Peyer's patch (tissue), 4 donors: ENCODE results near the gene PLXNA1. TPM values are rescaled to one million over a fixed set of nuclear protein-coding genes. Genes with fewer than 3 reads are reported as not detected.

Experiments used
- DNase-seq, 3 donors: peaks; one replicate each; pipeline ENCODE4 v3.0.0-alpha.2; 2017 to 2019
- H3K27ac ChIP-seq, 4 donors: fragments of 200-600 bp; sonication (generic); one replicate each; pipeline ENCODE4 v1.5.1; 2016 to 2019
- H3K27me3 ChIP-seq, 2 donors: fragments of 200-600 bp; sonication (generic); one replicate each; pipeline ENCODE4 v1.5.1; 2019
- H3K36me3 ChIP-seq, 3 donors: fragments of 200-600 bp; sonication (generic); one replicate each; pipeline ENCODE4 v1.5.1; 2016 to 2019
- H3K4me1 ChIP-seq, 4 donors: fragments of 200-600 bp; sonication (generic); one replicate each; pipeline ENCODE4 v1.5.1; 2016 to 2019
- H3K4me3 ChIP-seq, 4 donors: fragments of 200-600 bp; sonication (generic); 1 replicate in 3 of 4; 2 replicates in 1 of 4; pipeline ENCODE4 v1.5.1; 2016 to 2019; ENCODE audit warnings: mild to moderate bottlenecking in 1 of 4
- H3K9me3 ChIP-seq, 4 donors: fragments of 200-600 bp; sonication (generic); one replicate each; pipeline ENCODE4 v1.5.1; 2016 to 2019; ENCODE audit warnings: mild to moderate bottlenecking in 1 of 4
- CTCF ChIP-seq, 6 experiments: fragments of 450-650 bp in 4 of 6; fragments of 200-600 bp in 2 of 6; sonication (generic) in 1 of 6; IDR thresholded peaks; one replicate each; pipeline ENCODE4 v1.5.1; 2017 to 2019; ENCODE audit warnings: antibody characterized with exemption in 6 of 6, mild to moderate bottlenecking in 3 of 6, moderate library complexity in 1 of 6
- POLR2A ChIP-seq, 2 donors: fragments of 450-650 bp; IDR thresholded peaks; one replicate each; pipeline ENCODE4 v1.5.1; 2017; ENCODE audit warnings: antibody characterized with exemption in 2 of 2, mild to moderate bottlenecking in 2 of 2, moderate library complexity in 2 of 2
- total RNA-seq, 4 donors: library from RNA; depleted of rRNA; stranded (reverse); fragments of >200 nt; gene quantifications; one replicate each; pipeline ENCODE4 v1.1.0, GENCODE V29; 2016

Gene PLXNA1
- total RNA-seq, 4 donors from 2014 or later, result 30.1 to 54.5 (median 44.6) TPM

GRCh38 chr3:126994661-126995245, 11.8 kb downstream of the PLXNA1 start:
- H3K27ac ChIP-seq, result no peak overlapping the region
- H3K4me1 ChIP-seq, result peaks cover 0 to 13% (median 0%) of the 10 kb centered on the region in 4 donors
- H3K27me3 ChIP-seq, result no peaks in the 10 kb centered on the region
- no peaks in the 10 kb centered on the region for H3K9me3 ChIP-seq
- TF ChIP-seq CTCF (IDR thresholded peaks at IDR 0.05) (no peak), POLR2A (IDR thresholded peaks at IDR 0.05) (no peak)
- H3K36me3 ChIP-seq, result peaks cover 0 to 8% (median 0%) of the 10 kb centered on the region in 3 donors
- no peak overlapping the region for H3K4me3 ChIP-seq
- no peak for DNase-seq

DNA sequence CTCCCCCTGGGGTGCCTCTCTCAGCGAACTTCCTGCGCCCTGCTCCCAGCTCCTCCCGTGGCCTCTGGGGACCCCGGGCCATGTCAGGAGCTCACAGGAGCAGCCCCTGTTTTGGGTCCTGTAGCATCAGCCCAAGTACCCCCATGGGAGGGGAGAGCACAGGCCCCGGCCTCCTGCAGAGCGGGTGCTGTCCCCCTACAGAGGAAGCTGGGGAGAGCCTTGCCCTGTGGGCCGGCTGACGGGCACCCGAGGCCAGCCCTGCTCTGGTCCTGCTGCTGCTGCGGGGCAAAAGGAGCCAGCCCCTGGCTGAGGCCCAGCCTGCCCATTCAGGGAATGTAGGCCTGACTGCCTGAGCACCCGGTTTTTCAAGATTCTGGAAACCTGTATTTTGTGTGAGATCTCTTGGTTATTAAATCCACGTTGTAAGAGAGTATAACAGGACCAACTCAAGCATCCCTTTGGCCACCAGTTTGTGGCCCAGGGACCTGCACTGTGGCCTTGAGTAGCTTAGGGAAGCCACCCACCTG, 12.4 kb downstream of the PLXNA1 start:
- H3K27me3 ChIP-seq, result no peaks in the 10 kb centered on the region
- H3K4me1 ChIP-seq, result peaks cover 0 to 13% (median 0%) of the 10 kb centered on the region in 4 donors
- no peaks in the 10 kb centered on the region for H3K9me3 ChIP-seq
- H3K27ac ChIP-seq, result no peak overlapping the region
- H3K4me3 ChIP-seq, result no peak overlapping the region
- DNase-seq, result no peak
- TF ChIP-seq CTCF (IDR thresholded peaks at IDR 0.05) (no peak), POLR2A (IDR thresholded peaks at IDR 0.05) (no peak)
- H3K36me3 ChIP-seq, result peaks cover 0 to 3% (median 0%) of the 10 kb centered on the region in 3 donors

DNA sequence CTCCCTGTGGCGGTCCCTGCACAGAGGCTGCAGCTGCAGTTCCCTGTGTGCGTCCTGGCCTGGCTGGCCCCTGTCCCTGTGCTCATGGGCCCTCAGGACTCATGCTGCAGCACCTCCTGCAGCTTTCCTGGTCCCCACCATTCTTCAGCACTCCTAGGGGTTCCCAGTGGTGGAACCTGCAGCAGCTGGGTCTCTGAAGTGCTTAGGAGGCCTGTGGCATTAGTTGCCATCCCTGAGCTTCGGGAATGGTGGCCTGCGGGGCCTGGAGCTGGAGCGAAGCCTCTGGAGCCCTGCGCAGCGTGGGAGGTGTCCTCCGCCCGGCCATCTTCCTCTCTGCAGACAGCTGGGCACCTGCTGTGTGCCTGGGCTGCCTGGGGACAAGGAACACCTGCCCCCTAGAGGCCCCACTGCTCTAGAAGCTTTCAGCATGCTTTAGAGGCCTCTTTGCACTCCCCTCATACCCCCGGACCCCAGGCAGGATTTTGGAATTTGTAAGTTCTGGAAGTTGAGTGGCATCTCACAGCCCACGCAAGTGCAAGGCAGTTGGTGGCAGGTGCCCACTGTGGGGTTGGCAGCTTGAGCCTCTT, 13.1 kb downstream of the PLXNA1 start:
- Histone ChIP-seq H3K36me3 (no peaks in the 10 kb centered on the region), H3K27me3 (no peaks in the 10 kb centered on the region), H3K9me3 (no peaks in the 10 kb centered on the region)

GRCh38 chr3:126996905-126997304, 14.0 kb downstream of the PLXNA1 start:
- no peaks in the 10 kb centered on the region for H3K36me3 ChIP-seq
- no peak for DNase-seq
- no peak overlapping the region for H3K27ac ChIP-seq
- no peaks in the 10 kb centered on the region for H3K9me3 ChIP-seq
- no peaks in the 10 kb centered on the region for H3K27me3 ChIP-seq
- H3K4me1 ChIP-seq, result peaks cover 0 to 21% (median 0%) of the 10 kb centered on the region in 4 donors
- TF ChIP-seq POLR2A (IDR thresholded peaks at IDR 0.05) (no peak), CTCF (IDR thresholded peaks at IDR 0.05) (no peak)
- no peak overlapping the region for H3K4me3 ChIP-seq

More for the DNA sequence above, 13.1 kb downstream of the PLXNA1 start:
- H3K4me1 ChIP-seq, result peaks cover 0 to 13% (median 0%) of the 10 kb centered on the region in 4 donors
- H3K4me3 ChIP-seq, result no peak overlapping the region
- no peak for DNase-seq
- peak in 1 of 6 experiments; percentile 7 for TF ChIP-seq CTCF (IDR thresholded peaks at IDR 0.05)
- no peak for TF ChIP-seq POLR2A (IDR thresholded peaks at IDR 0.05)
- no peak overlapping the region for H3K27ac ChIP-seq

GRCh38 chr3:126997455-126998038, 14.6 kb downstream of the PLXNA1 start:
- TF ChIP-seq CTCF (IDR thresholded peaks at IDR 0.05), result no peak
- no peak for TF ChIP-seq POLR2A (IDR thresholded peaks at IDR 0.05)
- no peaks in the 10 kb centered on the region for H3K36me3 ChIP-seq
- no peaks in the 10 kb centered on the region for H3K27me3 ChIP-seq
- H3K9me3 ChIP-seq, result no peaks in the 10 kb centered on the region
- peaks cover 0 to 25% (median 0%) of the 10 kb centered on the region in 4 donors for H3K4me1 ChIP-seq
- no peak overlapping the region for H3K27ac ChIP-seq
- DNase-seq, result no peak
- H3K4me3 ChIP-seq, result no peak overlapping the region
